ENCODE measurements around the gene EPB41L5.

- TF ChIP-seq CTCF (IDR thresholded peaks at IDR 0.05; ENCODE audit: poor library complexity) (no peak), EZH2 (IDR thresholded peaks at IDR 0.05; ENCODE audit: borderline replicate concordance) (no peak), EZH2phosphoT487 (IDR thresholded peaks at IDR 0.05; ENCODE audit: low read depth, severe bottlenecking, unreplicated experiment) (no peak)
These were observed 5.7 kb downstream of the EPB41L5 start for GRCh38 chr2:120018549-120018948.

Measured in hepatocyte (in vitro differentiated cells).